BLaER1 (cell line): Measurements from ENCODE around the gene TMEM179.

Source experiments
- H3K27ac ChIP-seq: shearing (Covaris generic); formaldehyde crosslinking; 2 replicates; pipeline ENCODE4 v1.8.1; 2022
- H3K27me3 ChIP-seq: shearing (Covaris generic); formaldehyde crosslinking; 2 replicates; pipeline ENCODE4 v1.8.1; 2022
- H3K36me3 ChIP-seq: shearing (Covaris generic); formaldehyde crosslinking; 2 replicates; pipeline ENCODE4 v1.8.1; 2022
- H3K4me1 ChIP-seq: shearing (Covaris generic); formaldehyde crosslinking; 2 replicates; pipeline ENCODE4 v1.8.1; 2022
- H3K4me2 ChIP-seq: shearing (Covaris generic); formaldehyde crosslinking; 2 replicates; pipeline ENCODE4 v1.8.1; 2022
- H3K4me3 ChIP-seq: shearing (Covaris generic); formaldehyde crosslinking; 2 replicates; pipeline ENCODE4 v1.8.1; 2022
- H3K9ac ChIP-seq: shearing (Covaris generic); formaldehyde crosslinking; 2 replicates; pipeline ENCODE4 v1.8.1; 2022
- H3K9me3 ChIP-seq: shearing (Covaris generic); formaldehyde crosslinking; 2 replicates; pipeline ENCODE4 v1.8.1; 2022
- H4K20me1 ChIP-seq: shearing (Covaris generic); formaldehyde crosslinking; 2 replicates; pipeline ENCODE4 v1.8.1; 2022
- Cebpa-rat ChIP-seq: shearing (Covaris generic); IDR thresholded peaks from 2 replicates; pipeline ENCODE4 v1.8.1; 2022

The TMEM179 gene

GRCh38 chr14:104558231-104559027 lies 46.1 kb downstream of the TMEM179 start:
- no peak overlapping the region for H3K9ac ChIP-seq
- H3K4me1 ChIP-seq, result peaks cover 91% of the 10 kb centered on the region
- no peaks in the 10 kb centered on the region for H3K36me3 ChIP-seq
- peak overlapping the region; percentile 98 for H3K4me2 ChIP-seq
- no peaks in the 10 kb centered on the region for H4K20me1 ChIP-seq
- TF ChIP-seq Cebpa-rat, result no peak
- H3K4me3 ChIP-seq, result no peak overlapping the region
- no peaks in the 10 kb centered on the region for H3K9me3 ChIP-seq
- H3K27me3 ChIP-seq, result no peaks in the 10 kb centered on the region
- no peak overlapping the region for H3K27ac ChIP-seq

GRCh38 chr14:104557766-104558165 lies 46.8 kb downstream of the TMEM179 start:
- TF ChIP-seq Cebpa-rat, result no peak
- Histone ChIP-seq H4K20me1 (no peaks in the 10 kb centered on the region), H3K4me2 (peak overlapping the region; percentile 98), H3K4me3 (no peak overlapping the region), H3K27ac (0 out of 2 replicates have a peak overlapping the region, but pooled peaks have one; percentile 35), H3K4me1 (peaks cover 85% of the 10 kb centered on the region), H3K27me3 (no peaks in the 10 kb centered on the region), H3K9me3 (no peaks in the 10 kb centered on the region), H3K9ac (no peak overlapping the region), H3K36me3 (no peaks in the 10 kb centered on the region)

GRCh38 chr14:104557086-104557485 lies 47.5 kb downstream of the TMEM179 start:
- H3K4me2 ChIP-seq, result peak overlapping the region; percentile 98
- H3K27ac ChIP-seq, result 0 out of 2 replicates have a peak overlapping the region, but pooled peaks have one; percentile 18
- no peak overlapping the region for H3K4me3 ChIP-seq
- no peaks in the 10 kb centered on the region for H3K27me3 ChIP-seq
- H4K20me1 ChIP-seq, result no peaks in the 10 kb centered on the region
- no peak overlapping the region for H3K9ac ChIP-seq
- H3K9me3 ChIP-seq, result no peaks in the 10 kb centered on the region
- peaks cover 78% of the 10 kb centered on the region for H3K4me1 ChIP-seq
- H3K36me3 ChIP-seq, result no peaks in the 10 kb centered on the region
- TF ChIP-seq Cebpa-rat, result no peak

GRCh38 chr14:104556256-104557021 lies 48.1 kb downstream of the TMEM179 start:
- peak overlapping the region; percentile 98 for H3K4me2 ChIP-seq
- H3K36me3 ChIP-seq, result no peaks in the 10 kb centered on the region
- H3K27ac ChIP-seq, result 0 out of 2 replicates have a peak overlapping the region, but pooled peaks have one; percentile 18
- no peak overlapping the region for H3K9ac ChIP-seq
- H3K9me3 ChIP-seq, result no peaks in the 10 kb centered on the region
- H3K27me3 ChIP-seq, result no peaks in the 10 kb centered on the region
- H3K4me1 ChIP-seq, result peaks cover 72% of the 10 kb centered on the region
- no peaks in the 10 kb centered on the region for H4K20me1 ChIP-seq
- 0 out of 2 replicates have a peak overlapping the region, but pooled peaks have one; percentile 22 for H3K4me3 ChIP-seq
- TF ChIP-seq Cebpa-rat, result no peak

- H3K9ac ChIP-seq, result no peak overlapping the region
- peaks cover 71% of the 10 kb centered on the region for H3K4me1 ChIP-seq
- no peaks in the 10 kb centered on the region for H3K36me3 ChIP-seq
- no peaks in the 10 kb centered on the region for H4K20me1 ChIP-seq
- H3K9me3 ChIP-seq, result no peaks in the 10 kb centered on the region
- H3K27me3 ChIP-seq, result no peaks in the 10 kb centered on the region
- 0 out of 2 replicates have a peak overlapping the region, but pooled peaks have one; percentile 22 for H3K4me3 ChIP-seq
- H3K27ac ChIP-seq, result no peak overlapping the region; the same call in 1 of the 2 replicates
- no peak for TF ChIP-seq Cebpa-rat
- H3K4me2 ChIP-seq, result peak overlapping the region; percentile 98
These were observed 48.9 kb downstream of the TMEM179 start for GRCh38 chr14:104555430-104556255.

GRCh38 chr14:104554608-104555429 lies 49.8 kb downstream of the TMEM179 start:
- Histone ChIP-seq H4K20me1 (no peaks in the 10 kb centered on the region), H3K27me3 (no peaks in the 10 kb centered on the region), H3K27ac (0 out of 2 replicates have a peak overlapping the region, but pooled peaks have one; percentile 6), H3K36me3 (no peaks in the 10 kb centered on the region), H3K9me3 (no peaks in the 10 kb centered on the region), H3K4me3 (no peak overlapping the region), H3K4me1 (peaks cover 63% of the 10 kb centered on the region), H3K9ac (no peak overlapping the region), H3K4me2 (peak overlapping the region; percentile 98; the same call in 1 of the 2 replicates)
- TF ChIP-seq Cebpa-rat, result no peak

GRCh38 chr14:104554088-104554607 lies 50.4 kb downstream of the TMEM179 start:
- H3K27ac ChIP-seq, result no peak overlapping the region
- no peak overlapping the region for H3K4me3 ChIP-seq
- H3K4me2 ChIP-seq, result no peak overlapping the region; the same call in 1 of the 2 replicates
- peaks cover 56% of the 10 kb centered on the region for H3K4me1 ChIP-seq
- H4K20me1 ChIP-seq, result no peaks in the 10 kb centered on the region
- no peak overlapping the region for H3K9ac ChIP-seq
- no peak for TF ChIP-seq Cebpa-rat
- H3K9me3 ChIP-seq, result no peaks in the 10 kb centered on the region
- H3K27me3 ChIP-seq, result no peaks in the 10 kb centered on the region
- H3K36me3 ChIP-seq, result no peaks in the 10 kb centered on the region

GRCh38 chr14:104553166-104554087 lies 51.1 kb downstream of the TMEM179 start:
- Histone ChIP-seq H4K20me1 (no peaks in the 10 kb centered on the region), H3K27me3 (no peaks in the 10 kb centered on the region), H3K9me3 (no peaks in the 10 kb centered on the region), H3K9ac (no peak overlapping the region), H3K4me3 (no peak overlapping the region), H3K36me3 (no peaks in the 10 kb centered on the region), H3K27ac (no peak overlapping the region), H3K4me1 (peaks cover 49% of the 10 kb centered on the region), H3K4me2 (no peak overlapping the region)
- TF ChIP-seq Cebpa-rat, result no peak
